ENCODE results near the gene AURKA.

The AURKA gene

GRCh38 chr20:56358070-56358469 lies 33.9 kb downstream of the AURKA start:
- H3K27ac ChIP-seq = peak overlapping the region; percentile 8 to 42
- H3K9me3 ChIP-seq = no peaks in the 10 kb centered on the region
- no peak for DNase-seq
- H3K4me1 ChIP-seq = peaks cover 0 to 35% (median 16%) of the 10 kb centered on the region in 4 donors
- intact Hi-C loops (cut with DNase I; ENCODE audit: low total_unique reads) = loop anchor here (2.0 kb wide), 1 partner anchor 111 kb away; the partner anchor contains the start of gene RTF2
- no peaks in the 10 kb centered on the region for H3K27me3 ChIP-seq
- peak overlapping the region; percentile 77 to 84 for H3K4me3 ChIP-seq
- peaks cover 0 to 2% (median 0%) of the 10 kb centered on the region in 3 donors for H3K36me3 ChIP-seq
- TF ChIP-seq CTCF (IDR thresholded peaks at IDR 0.05) = no peak

- no peak for TF ChIP-seq CTCF (IDR thresholded peaks at IDR 0.05)
- Histone ChIP-seq H3K27ac (no peak overlapping the region), H3K4me3 (no peak overlapping the region), H3K4me1 (no peaks in the 10 kb centered on the region), H3K36me3 (no peaks in the 10 kb centered on the region), H3K9me3 (no peaks in the 10 kb centered on the region), H3K27me3 (peaks cover 0 to 7% of the 10 kb centered on the region in 2 donors)
- intact Hi-C loops (cut with DNase I; ENCODE audit: low total_unique reads) = no loop called here
- no peak for DNase-seq
Observed at GRCh38 chr20:56353356-56353755, 38.7 kb downstream of the AURKA start.

DNA sequence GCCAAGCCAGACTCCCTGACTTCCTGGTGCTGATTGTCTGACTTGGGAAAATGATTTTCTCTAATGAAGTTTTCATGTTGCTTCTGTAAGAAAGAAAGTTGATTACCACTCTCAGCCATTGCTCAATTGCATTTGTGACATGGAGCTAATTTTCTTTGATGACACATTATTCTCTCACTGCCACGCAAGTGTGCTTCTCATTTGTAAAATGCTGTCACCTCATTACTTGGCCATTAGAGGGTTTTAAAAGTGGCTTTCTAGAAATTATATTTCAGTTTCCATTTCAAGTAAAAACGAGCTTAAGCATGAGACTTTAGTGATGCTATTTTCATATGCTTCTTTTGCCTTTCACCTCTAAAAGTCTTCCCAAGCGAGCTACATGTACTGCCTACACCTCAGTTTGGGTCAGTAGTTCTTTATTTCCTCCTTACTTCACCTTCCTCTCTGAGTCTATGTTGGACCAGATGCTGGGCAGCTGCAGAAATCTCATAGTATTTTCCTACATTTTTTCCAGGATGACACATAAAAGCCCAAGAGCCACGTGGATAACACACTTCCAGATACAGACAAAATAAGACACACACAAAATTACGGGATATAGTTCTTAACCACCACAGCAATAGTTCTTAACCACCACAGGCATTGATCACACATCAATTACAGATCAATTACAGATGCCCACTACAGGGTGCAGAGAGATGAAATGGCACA lies 39.5 kb downstream of the AURKA start:
- Histone ChIP-seq H3K36me3 (no peaks in the 10 kb centered on the region), H3K4me1 (no peaks in the 10 kb centered on the region), H3K27me3 (peaks cover 0 to 11% of the 10 kb centered on the region in 2 donors), H3K27ac (no peak overlapping the region), H3K9me3 (no peaks in the 10 kb centered on the region), H3K4me3 (no peak overlapping the region)
- TF ChIP-seq CTCF (IDR thresholded peaks at IDR 0.05) = no peak
- intact Hi-C loops (cut with DNase I; ENCODE audit: low total_unique reads) = no loop called here
- DNase-seq = no peak

DNA sequence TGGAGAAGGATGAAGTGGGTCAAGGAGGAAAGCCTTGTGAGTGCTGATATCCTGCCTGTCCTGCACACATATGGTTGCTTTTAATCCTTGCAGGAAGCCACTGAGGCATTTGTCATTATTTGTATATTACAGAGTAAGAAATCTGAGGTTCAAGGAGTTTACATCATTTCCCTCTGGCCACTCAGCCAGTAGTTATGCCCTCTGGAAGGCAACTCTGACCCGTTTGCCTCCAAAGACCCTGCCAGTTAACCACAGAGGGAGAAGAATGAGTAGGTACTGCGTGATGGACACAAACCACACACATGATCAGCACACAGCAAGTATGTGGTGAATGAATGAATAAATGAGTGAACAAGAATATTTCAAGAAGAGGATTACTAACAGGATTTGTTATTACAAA lies 41.2 kb downstream of the AURKA start:
- intact Hi-C loops (cut with DNase I; ENCODE audit: low total_unique reads) = no loop called here
- no peak for TF ChIP-seq CTCF (IDR thresholded peaks at IDR 0.05)
- Histone ChIP-seq H3K27me3 (peaks cover 0 to 23% of the 10 kb centered on the region in 2 donors), H3K27ac (no peak overlapping the region), H3K9me3 (no peaks in the 10 kb centered on the region), H3K4me1 (no peaks in the 10 kb centered on the region), H3K4me3 (no peak overlapping the region), H3K36me3 (no peaks in the 10 kb centered on the region)
- DNase-seq = no peak

GRCh38 chr20:56348746-56349145 lies 43.3 kb downstream of the AURKA start:
- no peaks in the 10 kb centered on the region for H3K9me3 ChIP-seq
- no peak overlapping the region for H3K4me3 ChIP-seq
- intact Hi-C loops (cut with DNase I; ENCODE audit: low total_unique reads) = no loop called here
- DNase-seq = no peak
- TF ChIP-seq CTCF (IDR thresholded peaks at IDR 0.05) = no peak
- H3K36me3 ChIP-seq = no peaks in the 10 kb centered on the region
- H3K27me3 ChIP-seq = peaks cover 0 to 40% of the 10 kb centered on the region in 2 donors
- peaks cover 0 to 4% (median 0%) of the 10 kb centered on the region in 4 donors for H3K4me1 ChIP-seq
- no peak overlapping the region for H3K27ac ChIP-seq
